ENCODE results near the gene FILIP1.

Gene FILIP1

GRCh38 chr6:75421316-75422023 lies 72.1 kb downstream of the FILIP1 start:
- no peak for TF ChIP-seq CTCF (conservative IDR thresholded peaks at IDR 0.05)
- no peak overlapping the region for H3K27ac ChIP-seq

GRCh38 chr6:75419980-75420379 lies 73.6 kb downstream of the FILIP1 start:
- no peak for TF ChIP-seq CTCF (conservative IDR thresholded peaks at IDR 0.05)
- no peak overlapping the region for H3K27ac ChIP-seq

GRCh38 chr6:75419416-75419815 lies 74.2 kb downstream of the FILIP1 start:
- no peak for TF ChIP-seq CTCF (conservative IDR thresholded peaks at IDR 0.05)
- H3K27ac ChIP-seq: no peak overlapping the region

GRCh38 chr6:75418233-75418632 lies 75.4 kb downstream of the FILIP1 start:
- no peak overlapping the region for H3K27ac ChIP-seq
- TF ChIP-seq CTCF (conservative IDR thresholded peaks at IDR 0.05): no peak

- H3K27ac ChIP-seq: no peak overlapping the region
- no peak for TF ChIP-seq CTCF (conservative IDR thresholded peaks at IDR 0.05)
Observed at GRCh38 chr6:75416443-75416842, 77.2 kb downstream of the FILIP1 start.

- no peak overlapping the region for H3K27ac ChIP-seq
- no peak for TF ChIP-seq CTCF (conservative IDR thresholded peaks at IDR 0.05)
Observed at GRCh38 chr6:75415804-75416203, 77.8 kb downstream of the FILIP1 start.

GRCh38 chr6:75414445-75415021 lies 79.1 kb downstream of the FILIP1 start:
- H3K27ac ChIP-seq: no peak overlapping the region
- TF ChIP-seq CTCF (conservative IDR thresholded peaks at IDR 0.05): no peak

All from VCaP (cell line).